HepG2 (cell line): Measurements from ENCODE around the gene RELL2. TPM values are rescaled to one million over a fixed set of nuclear protein-coding genes. Genes with fewer than 3 reads are reported as not detected.

Experiments
- FOXP1 ChIP-seq, 2 experiments: fragments of 450-650 bp in 1 of 2; IDR thresholded peaks; 2 replicates each; pipeline ENCODE4 v1.6.1; 2017 to 2018; ENCODE audit warnings: antibody characterized with exemption in 1 of 2
- HDAC1 ChIP-seq: sonication (generic); formaldehyde crosslinking; IDR thresholded peaks from 2 replicates; pipeline ENCODE4 v1.5.1; 2020; ENCODE audit warnings: mild to moderate bottlenecking, missing genetic modification reagents
- HNF4A ChIP-seq: sonication (generic); formaldehyde crosslinking; IDR thresholded peaks from 2 replicates; pipeline ENCODE4 v1.4.0; 2020; ENCODE audit warnings: missing genetic modification reagents
- HOXD1 ChIP-seq: sonication (generic); formaldehyde crosslinking; IDR thresholded peaks from 2 replicates; pipeline ENCODE4 v1.5.0; 2020; ENCODE audit warnings: missing genetic modification reagents
- KLF12 ChIP-seq: sonication (generic); formaldehyde crosslinking; IDR thresholded peaks from 2 replicates; pipeline ENCODE4 v1.4.0; 2020; ENCODE audit warnings: missing genetic modification reagents, borderline replicate concordance
- LCORL ChIP-seq, 2 experiments: fragments of 450-650 bp in 1 of 2; sonication (generic) in 1 of 2; formaldehyde crosslinking in 1 of 2; IDR thresholded peaks; 2 replicates each; pipeline versions ENCODE4 v1.5.0 to v1.6.1; 2017 to 2020; ENCODE audit warnings: antibody characterized with exemption in 1 of 2, missing genetic modification reagents in 1 of 2
- MAFF ChIP-seq: IDR thresholded peaks from 2 replicates; pipeline ENCODE4 v1.6.1; 2011; ENCODE audit warnings: low read depth, low read length, improper control_type of control experiment
- NCOA2 ChIP-seq: sonication (generic); formaldehyde crosslinking; IDR thresholded peaks from 2 replicates; pipeline ENCODE4 v1.8.0; 2022; ENCODE audit warnings: inconsistent platforms
- NPAS2 ChIP-seq: sonication (generic); formaldehyde crosslinking; IDR thresholded peaks from 2 replicates; pipeline ENCODE4 v1.8.0; 2022; ENCODE audit warnings: mild to moderate bottlenecking, missing genetic modification reagents, borderline replicate concordance
- NR2C2 ChIP-seq: sonication (generic); formaldehyde crosslinking; IDR thresholded peaks from 2 replicates; pipeline ENCODE4 v1.4.0; 2020; ENCODE audit warnings: missing genetic modification reagents, mild to moderate bottlenecking, moderate library complexity, borderline replicate concordance
- RARA ChIP-seq: IDR thresholded peaks from 2 replicates; pipeline ENCODE4 v1.6.1; 2016; ENCODE audit warnings: missing genetic modification reagents, missing compliant biosample characterization
- SSRP1 ChIP-seq: IDR thresholded peaks from 2 replicates; pipeline ENCODE4 v1.6.1; 2016; ENCODE audit warnings: control low read depth
- ZNF607 ChIP-seq: sonication (generic); formaldehyde crosslinking; IDR thresholded peaks from 2 replicates; pipeline ENCODE4 v1.5.1; 2020; ENCODE audit warnings: missing genetic modification reagents, mild to moderate bottlenecking, borderline replicate concordance
- ZNF644 ChIP-seq: IDR thresholded peaks from 2 replicates; pipeline ENCODE4 v1.6.1; 2016; ENCODE audit warnings: low read depth
- polyA plus RNA-seq, 8 experiments: library from polyadenylated mRNA; depleted of rRNA in 3 of 8; stranded (reverse) in 7 of 8; unstranded in 1 of 8; fragments of >200 nt; fragmentation: Illumina TruSeq in 4 of 8; extraction: Trizol in 4 of 8; gene quantifications; 2 replicates each; pipeline versions ENCODE4 v1.2.1 to v1.2.3, GENCODE V29; 2011 to 2016; ENCODE audit warnings: low read depth in 4 of 8, missing spikeins in 1 of 8, mixed read lengths in 1 of 8; ENCODE audit not compliant: insufficient read depth in 1 of 8
- total RNA-seq, 5 experiments: library from RNA; depleted of rRNA; stranded (reverse); fragments of >200 nt; fragmentation: Illumina TruSeq; extraction: Trizol; gene quantifications; 2 replicates each; pipeline ENCODE4 v1.2.3, GENCODE V29; 2016; ENCODE audit warnings: low read depth in 1 of 5
- TF ChIP-seq, protein P1 (sequence below): sonication (generic); formaldehyde crosslinking; IDR thresholded peaks from 2 replicates; pipeline ENCODE4 v1.5.1; 2020; ENCODE audit warnings: mild to moderate bottlenecking, missing genetic modification reagents, borderline replicate concordance
- TF ChIP-seq, protein P2 (sequence below): sonication (generic); formaldehyde crosslinking; IDR thresholded peaks from 2 replicates; pipeline ENCODE4 v1.4.0; 2020; ENCODE audit warnings: low read depth, missing genetic modification reagents
- TF ChIP-seq, protein P3 (sequence below): sonication (generic); formaldehyde crosslinking; IDR thresholded peaks from 2 replicates; pipeline ENCODE4 v1.8.1; 2023; ENCODE audit warnings: missing genetic modification reagents, mild to moderate bottlenecking, borderline replicate concordance
- TF ChIP-seq, protein P4 (sequence below): sonication (generic); formaldehyde crosslinking; conservative IDR thresholded peaks from 2 replicates; pipeline ENCODE4 v1.4.0; 2020; ENCODE audit warnings: missing genetic modification reagents

Gene RELL2
- total and polyA plus RNA-seq, 2 of the 13 experiments (the other 11 are each of a cell fraction or from before 2014, with no cell fraction given) = 6.4 to 8.3 TPM

GRCh38 chr5:141590127-141590526 is 46.7 kb upstream of the RELL2 start (continued):
- TF ChIP-seq, protein P1, sequence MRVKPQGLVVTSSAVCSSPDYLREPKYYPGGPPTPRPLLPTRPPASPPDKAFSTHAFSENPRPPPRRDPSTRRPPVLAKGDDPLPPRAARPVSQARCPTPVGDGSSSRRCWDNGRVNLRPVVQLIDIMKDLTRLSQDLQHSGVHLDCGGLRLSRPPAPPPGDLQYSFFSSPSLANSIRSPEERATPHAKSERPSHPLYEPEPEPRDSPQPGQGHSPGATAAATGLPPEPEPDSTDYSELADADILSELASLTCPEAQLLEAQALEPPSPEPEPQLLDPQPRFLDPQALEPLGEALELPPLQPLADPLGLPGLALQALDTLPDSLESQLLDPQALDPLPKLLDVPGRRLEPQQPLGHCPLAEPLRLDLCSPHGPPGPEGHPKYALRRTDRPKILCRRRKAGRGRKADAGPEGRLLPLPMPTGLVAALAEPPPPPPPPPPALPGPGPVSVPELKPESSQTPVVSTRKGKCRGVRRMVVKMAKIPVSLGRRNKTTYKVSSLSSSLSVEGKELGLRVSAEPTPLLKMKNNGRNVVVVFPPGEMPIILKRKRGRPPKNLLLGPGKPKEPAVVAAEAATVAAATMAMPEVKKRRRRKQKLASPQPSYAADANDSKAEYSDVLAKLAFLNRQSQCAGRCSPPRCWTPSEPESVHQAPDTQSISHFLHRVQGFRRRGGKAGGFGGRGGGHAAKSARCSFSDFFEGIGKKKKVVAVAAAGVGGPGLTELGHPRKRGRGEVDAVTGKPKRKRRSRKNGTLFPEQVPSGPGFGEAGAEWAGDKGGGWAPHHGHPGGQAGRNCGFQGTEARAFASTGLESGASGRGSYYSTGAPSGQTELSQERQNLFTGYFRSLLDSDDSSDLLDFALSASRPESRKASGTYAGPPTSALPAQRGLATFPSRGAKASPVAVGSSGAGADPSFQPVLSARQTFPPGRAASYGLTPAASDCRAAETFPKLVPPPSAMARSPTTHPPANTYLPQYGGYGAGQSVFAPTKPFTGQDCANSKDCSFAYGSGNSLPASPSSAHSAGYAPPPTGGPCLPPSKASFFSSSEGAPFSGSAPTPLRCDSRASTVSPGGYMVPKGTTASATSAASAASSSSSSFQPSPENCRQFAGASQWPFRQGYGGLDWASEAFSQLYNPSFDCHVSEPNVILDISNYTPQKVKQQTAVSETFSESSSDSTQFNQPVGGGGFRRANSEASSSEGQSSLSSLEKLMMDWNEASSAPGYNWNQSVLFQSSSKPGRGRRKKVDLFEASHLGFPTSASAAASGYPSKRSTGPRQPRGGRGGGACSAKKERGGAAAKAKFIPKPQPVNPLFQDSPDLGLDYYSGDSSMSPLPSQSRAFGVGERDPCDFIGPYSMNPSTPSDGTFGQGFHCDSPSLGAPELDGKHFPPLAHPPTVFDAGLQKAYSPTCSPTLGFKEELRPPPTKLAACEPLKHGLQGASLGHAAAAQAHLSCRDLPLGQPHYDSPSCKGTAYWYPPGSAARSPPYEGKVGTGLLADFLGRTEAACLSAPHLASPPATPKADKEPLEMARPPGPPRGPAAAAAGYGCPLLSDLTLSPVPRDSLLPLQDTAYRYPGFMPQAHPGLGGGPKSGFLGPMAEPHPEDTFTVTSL (CRISPR knock-in tag) = peak; percentile 92; the same call in 1 of the 2 replicates
- TF ChIP-seq LCORL (IDR thresholded peaks at IDR 0.05) = peak; percentile 57; the same call in 1 of the 2 replicates
- peak; percentile 82; the same call in 1 of the 2 replicates for TF ChIP-seq LCORL (CRISPR knock-in tag; IDR thresholded peaks at IDR 0.05)
- TF ChIP-seq, protein P2, sequence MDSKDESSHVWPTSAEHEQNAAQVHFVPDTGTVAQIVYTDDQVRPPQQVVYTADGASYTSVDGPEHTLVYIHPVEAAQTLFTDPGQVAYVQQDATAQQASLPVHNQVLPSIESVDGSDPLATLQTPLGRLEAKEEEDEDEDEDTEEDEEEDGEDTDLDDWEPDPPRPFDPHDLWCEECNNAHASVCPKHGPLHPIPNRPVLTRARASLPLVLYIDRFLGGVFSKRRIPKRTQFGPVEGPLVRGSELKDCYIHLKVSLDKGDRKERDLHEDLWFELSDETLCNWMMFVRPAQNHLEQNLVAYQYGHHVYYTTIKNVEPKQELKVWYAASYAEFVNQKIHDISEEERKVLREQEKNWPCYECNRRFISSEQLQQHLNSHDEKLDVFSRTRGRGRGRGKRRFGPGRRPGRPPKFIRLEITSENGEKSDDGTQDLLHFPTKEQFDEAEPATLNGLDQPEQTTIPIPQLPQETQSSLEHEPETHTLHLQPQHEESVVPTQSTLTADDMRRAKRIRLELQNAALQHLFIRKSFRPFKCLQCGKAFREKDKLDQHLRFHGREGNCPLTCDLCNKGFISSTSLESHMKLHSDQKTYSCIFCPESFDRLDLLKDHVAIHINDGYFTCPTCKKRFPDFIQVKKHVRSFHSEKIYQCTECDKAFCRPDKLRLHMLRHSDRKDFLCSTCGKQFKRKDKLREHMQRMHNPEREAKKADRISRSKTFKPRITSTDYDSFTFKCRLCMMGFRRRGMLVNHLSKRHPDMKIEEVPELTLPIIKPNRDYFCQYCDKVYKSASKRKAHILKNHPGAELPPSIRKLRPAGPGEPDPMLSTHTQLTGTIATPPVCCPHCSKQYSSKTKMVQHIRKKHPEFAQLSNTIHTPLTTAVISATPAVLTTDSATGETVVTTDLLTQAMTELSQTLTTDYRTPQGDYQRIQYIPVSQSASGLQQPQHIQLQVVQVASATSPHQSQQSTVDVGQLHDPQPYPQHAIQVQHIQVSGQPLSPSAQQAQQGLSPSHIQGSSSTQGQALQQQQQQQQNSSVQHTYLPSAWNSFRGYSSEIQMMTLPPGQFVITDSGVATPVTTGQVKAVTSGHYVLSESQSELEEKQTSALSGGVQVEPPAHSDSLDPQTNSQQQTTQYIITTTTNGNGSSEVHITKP (CRISPR knock-in tag) = peak; percentile 78; the same call in 1 of the 2 replicates
- TF ChIP-seq KLF12 (CRISPR knock-in tag) = no peak
- TF ChIP-seq SSRP1 (CRISPR knock-in tag) = 0 out of 2 replicates have a peak, but pooled peaks have one; percentile 33
- TF ChIP-seq, protein P3, sequence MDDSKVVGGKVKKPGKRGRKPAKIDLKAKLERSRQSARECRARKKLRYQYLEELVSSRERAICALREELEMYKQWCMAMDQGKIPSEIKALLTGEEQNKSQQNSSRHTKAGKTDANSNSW = no peak
- TF ChIP-seq FOXP1 (IDR thresholded peaks at IDR 0.05) = no peak
- TF ChIP-seq FOXP1 (CRISPR knock-in tag; IDR thresholded peaks at IDR 0.05) = peak; percentile 68; the same call in 1 of the 2 replicates
- TF ChIP-seq MAFF = 0 out of 2 replicates have a peak, but pooled peaks have one; percentile 1
- TF ChIP-seq HNF4A = peak; percentile 94
- TF ChIP-seq NR2C2 (CRISPR knock-in tag) = peak; percentile 77; the same call in 1 of the 2 replicates
- TF ChIP-seq NCOA2 = peak; percentile 58
- peak; percentile 79 for TF ChIP-seq ZNF644 (CRISPR knock-in tag)
- TF ChIP-seq ZNF607 (CRISPR knock-in tag) = no peak
- no peak for TF ChIP-seq NPAS2 (CRISPR knock-in tag)
- TF ChIP-seq HDAC1 (CRISPR knock-in tag) = peak; percentile 55
- peak; percentile 82 for TF ChIP-seq RARA (CRISPR knock-in tag)
- TF ChIP-seq, protein P4, sequence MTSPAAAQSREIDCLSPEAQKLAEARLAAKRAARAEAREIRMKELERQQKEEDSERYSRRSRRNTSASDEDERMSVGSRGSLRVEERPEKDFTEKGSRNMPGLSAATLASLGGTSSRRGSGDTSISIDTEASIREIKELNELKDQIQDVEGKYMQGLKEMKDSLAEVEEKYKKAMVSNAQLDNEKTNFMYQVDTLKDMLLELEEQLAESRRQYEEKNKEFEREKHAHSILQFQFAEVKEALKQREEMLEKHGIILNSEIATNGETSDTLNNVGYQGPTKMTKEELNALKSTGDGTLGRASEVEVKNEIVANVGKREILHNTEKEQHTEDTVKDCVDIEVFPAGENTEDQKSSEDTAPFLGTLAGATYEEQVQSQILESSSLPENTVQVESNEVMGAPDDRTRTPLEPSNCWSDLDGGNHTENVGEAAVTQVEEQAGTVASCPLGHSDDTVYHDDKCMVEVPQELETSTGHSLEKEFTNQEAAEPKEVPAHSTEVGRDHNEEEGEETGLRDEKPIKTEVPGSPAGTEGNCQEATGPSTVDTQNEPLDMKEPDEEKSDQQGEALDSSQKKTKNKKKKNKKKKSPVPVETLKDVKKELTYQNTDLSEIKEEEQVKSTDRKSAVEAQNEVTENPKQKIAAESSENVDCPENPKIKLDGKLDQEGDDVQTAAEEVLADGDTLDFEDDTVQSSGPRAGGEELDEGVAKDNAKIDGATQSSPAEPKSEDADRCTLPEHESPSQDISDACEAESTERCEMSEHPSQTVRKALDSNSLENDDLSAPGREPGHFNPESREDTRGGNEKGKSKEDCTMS (CRISPR knock-in tag) = no peak
- TF ChIP-seq HOXD1 = peak; percentile 42; the same call in 1 of the 2 replicates
